Gastroesophageal sphincter (tissue), 4 donors: Measurements from ENCODE around the gene ARL6IP1. TPM values are rescaled to one million over a fixed set of nuclear protein-coding genes. Genes with fewer than 3 reads are reported as not detected.
"Not testable (repeated sequence)": the region's sequence is repeated elsewhere in the genome, so short reads cannot be mapped to it uniquely, and the experiment has no call there.

ENCODE experiments used
- ATAC-seq: fragments of 150-250 bp; one replicate; pipeline ENCODE4 v1.9.1; 2016; ENCODE audit warnings: mild to moderate bottlenecking, moderate library complexity
- H3K27ac ChIP-seq, 4 donors: fragments of 200-600 bp; sonication (generic) in 3 of 4; 1 replicate in 3 of 4; 2 replicates in 1 of 4; pipeline ENCODE4 v1.5.1; 2016 to 2019
- H3K27me3 ChIP-seq: fragments of 200-600 bp; sonication (generic); one replicate; pipeline ENCODE4 v1.5.1; 2019
- H3K36me3 ChIP-seq, 2 donors: fragments of 200-600 bp; sonication (generic); one replicate each; pipeline ENCODE4 v1.5.1; 2019; ENCODE audit warnings: control low read depth in 1 of 2
- H3K4me1 ChIP-seq, 3 donors: fragments of 200-600 bp; sonication (generic); 1 replicate in 2 of 3; 2 replicates in 1 of 3; pipeline ENCODE4 v1.5.1; 2016 to 2019; ENCODE audit warnings: control low read depth in 2 of 3
- H3K4me3 ChIP-seq, 2 donors: fragments of 200-600 bp; sonication (generic); one replicate each; pipeline ENCODE4 v1.5.1; 2019; ENCODE audit warnings: mild to moderate bottlenecking in 1 of 2, moderate library complexity in 1 of 2
- H3K9me3 ChIP-seq, 3 donors: fragments of 200-600 bp; sonication (generic); one replicate each; pipeline ENCODE4 v1.5.1; 2017 to 2019; ENCODE audit warnings: control low read depth in 2 of 3
- CTCF ChIP-seq, 4 experiments: fragments of 200-600 bp in 2 of 4; fragments of 450-650 bp in 2 of 4; sonication (generic) in 1 of 4; IDR thresholded peaks; one replicate each; pipeline ENCODE4 v1.5.1; 2017 to 2019; ENCODE audit warnings: antibody characterized with exemption in 4 of 4, mild to moderate bottlenecking in 2 of 4, moderate library complexity in 2 of 4
- WGBS, 2 donors: methylation state at CpG; one replicate each; pipeline ENCODE4 v1.1.5; 2018; ENCODE audit warnings: low coverage in 1 of 2; 5-methylcytosine and 5-hydroxymethylcytosine counted together
- total RNA-seq, 4 donors: library from RNA; depleted of rRNA; stranded (reverse); fragments of >200 nt; gene quantifications; one replicate each; pipeline ENCODE4 v1.1.0, GENCODE V29; 2016

Gene ARL6IP1
- total RNA-seq, 4 donors from 2014 or later: 70.2 to 157 (median 112) TPM

- H3K27me3 ChIP-seq, H3K27ac ChIP-seq, H3K36me3 ChIP-seq, H3K4me1 ChIP-seq, H3K4me3 ChIP-seq, H3K9me3 ChIP-seq, ATAC-seq: not testable (repeated sequence)
- 84 to 86% methylated on average over 3 to 5 of the region's 5 CpGs for WGBS, 2 donors
Observed at GRCh38 chr16:18776334-18776733, 25.0 kb downstream of the ARL6IP1 start.

GRCh38 chr16:18774651-18775050 is 26.7 kb downstream of the ARL6IP1 start:
- H3K9me3 ChIP-seq, H3K4me3 ChIP-seq, ATAC-seq, H3K4me1 ChIP-seq, H3K27ac ChIP-seq, H3K27me3 ChIP-seq, H3K36me3 ChIP-seq: not testable (repeated sequence)
- WGBS, 2 donors: 90 to 95% methylated on average over 1 to 4 of the region's 4 CpGs

GRCh38 chr16:18772171-18772570 is 29.2 kb downstream of the ARL6IP1 start:
- H3K36me3 ChIP-seq, H3K4me3 ChIP-seq, ATAC-seq, H3K9me3 ChIP-seq, H3K27ac ChIP-seq, H3K27me3 ChIP-seq, H3K4me1 ChIP-seq: not testable (repeated sequence)
- 49 to 72% methylated on average over 5 to 6 of the region's 7 CpGs for WGBS, 2 donors

GRCh38 chr16:18770336-18770962 is 30.9 kb downstream of the ARL6IP1 start:
- not testable (repeated sequence) for H3K36me3 ChIP-seq, ATAC-seq, H3K27ac ChIP-seq, H3K4me1 ChIP-seq, H3K9me3 ChIP-seq, H3K4me3 ChIP-seq, H3K27me3 ChIP-seq
- 91% methylated on average over 9 of the region's 11 CpGs; no CpG with 5 or more reads in 1 of the 2 donors for WGBS, 2 donors

GRCh38 chr16:18767217-18767616 is 34.1 kb downstream of the ARL6IP1 start:
- not testable (repeated sequence) for H3K4me3 ChIP-seq, H3K27ac ChIP-seq, H3K36me3 ChIP-seq, H3K27me3 ChIP-seq, H3K9me3 ChIP-seq, H3K4me1 ChIP-seq, ATAC-seq
- WGBS, 2 donors: 62 to 72% methylated on average over 4 to 6 of the region's 7 CpGs

- H3K27me3 ChIP-seq, H3K27ac ChIP-seq, H3K4me3 ChIP-seq, ATAC-seq, H3K36me3 ChIP-seq, H3K9me3 ChIP-seq, H3K4me1 ChIP-seq: not testable (repeated sequence)
- no CpG with 5 or more reads among the region's 5 CpGs for WGBS, 2 donors
Observed at GRCh38 chr16:18762713-18763112, 38.6 kb downstream of the ARL6IP1 start.

GRCh38 chr16:18759598-18760520 is 41.5 kb downstream of the ARL6IP1 start:
- H3K4me1 ChIP-seq, H3K4me3 ChIP-seq, H3K9me3 ChIP-seq, H3K27ac ChIP-seq, H3K27me3 ChIP-seq, H3K36me3 ChIP-seq: not testable (repeated sequence)
- TF ChIP-seq CTCF (IDR thresholded peaks at IDR 0.05): peak; percentile 34 to 75 (median 65)
- ATAC-seq: peak; percentile 84
- WGBS, 2 donors: 13 to 16% methylated on average over 8 to 9 of the region's 21 CpGs

GRCh38 chr16:18757960-18758660 is 43.2 kb downstream of the ARL6IP1 start:
- H3K36me3 ChIP-seq, H3K9me3 ChIP-seq, H3K4me3 ChIP-seq, H3K4me1 ChIP-seq, ATAC-seq, H3K27me3 ChIP-seq, H3K27ac ChIP-seq: not testable (repeated sequence)
- WGBS, 2 donors: no CpG with 5 or more reads among the region's 10 CpGs

GRCh38 chr16:18756639-18757038 is 44.7 kb downstream of the ARL6IP1 start:
- WGBS, 2 donors: 81 to 100% methylated on average over 1 to 9 of the region's 9 CpGs
- not testable (repeated sequence) for H3K27me3 ChIP-seq, H3K9me3 ChIP-seq, H3K4me1 ChIP-seq, H3K36me3 ChIP-seq, H3K27ac ChIP-seq, ATAC-seq, H3K4me3 ChIP-seq

GRCh38 chr16:18742870-18743269 is 58.5 kb downstream of the ARL6IP1 start:
- H3K27me3 ChIP-seq, ATAC-seq, H3K36me3 ChIP-seq, H3K27ac ChIP-seq, H3K4me3 ChIP-seq, H3K9me3 ChIP-seq, H3K4me1 ChIP-seq: not testable (repeated sequence)
- WGBS, 2 donors: no CpG with 5 or more reads among the region's 8 CpGs
